ENCODE results near the gene VEGFD. TPM values are rescaled to one million over a fixed set of nuclear protein-coding genes. Genes with fewer than 3 reads are reported as not detected.

VEGFD gene
- total and polyA plus RNA-seq, 9 of the 15 experiments (the other 6 are each of a cell fraction or from before 2014, with no cell fraction given), result 0.03 TPM; not detected in 8

GRCh38 chrX:15321447-15321846, 62.8 kb downstream of the VEGFD start (continued):
- TF ChIP-seq, protein P1, sequence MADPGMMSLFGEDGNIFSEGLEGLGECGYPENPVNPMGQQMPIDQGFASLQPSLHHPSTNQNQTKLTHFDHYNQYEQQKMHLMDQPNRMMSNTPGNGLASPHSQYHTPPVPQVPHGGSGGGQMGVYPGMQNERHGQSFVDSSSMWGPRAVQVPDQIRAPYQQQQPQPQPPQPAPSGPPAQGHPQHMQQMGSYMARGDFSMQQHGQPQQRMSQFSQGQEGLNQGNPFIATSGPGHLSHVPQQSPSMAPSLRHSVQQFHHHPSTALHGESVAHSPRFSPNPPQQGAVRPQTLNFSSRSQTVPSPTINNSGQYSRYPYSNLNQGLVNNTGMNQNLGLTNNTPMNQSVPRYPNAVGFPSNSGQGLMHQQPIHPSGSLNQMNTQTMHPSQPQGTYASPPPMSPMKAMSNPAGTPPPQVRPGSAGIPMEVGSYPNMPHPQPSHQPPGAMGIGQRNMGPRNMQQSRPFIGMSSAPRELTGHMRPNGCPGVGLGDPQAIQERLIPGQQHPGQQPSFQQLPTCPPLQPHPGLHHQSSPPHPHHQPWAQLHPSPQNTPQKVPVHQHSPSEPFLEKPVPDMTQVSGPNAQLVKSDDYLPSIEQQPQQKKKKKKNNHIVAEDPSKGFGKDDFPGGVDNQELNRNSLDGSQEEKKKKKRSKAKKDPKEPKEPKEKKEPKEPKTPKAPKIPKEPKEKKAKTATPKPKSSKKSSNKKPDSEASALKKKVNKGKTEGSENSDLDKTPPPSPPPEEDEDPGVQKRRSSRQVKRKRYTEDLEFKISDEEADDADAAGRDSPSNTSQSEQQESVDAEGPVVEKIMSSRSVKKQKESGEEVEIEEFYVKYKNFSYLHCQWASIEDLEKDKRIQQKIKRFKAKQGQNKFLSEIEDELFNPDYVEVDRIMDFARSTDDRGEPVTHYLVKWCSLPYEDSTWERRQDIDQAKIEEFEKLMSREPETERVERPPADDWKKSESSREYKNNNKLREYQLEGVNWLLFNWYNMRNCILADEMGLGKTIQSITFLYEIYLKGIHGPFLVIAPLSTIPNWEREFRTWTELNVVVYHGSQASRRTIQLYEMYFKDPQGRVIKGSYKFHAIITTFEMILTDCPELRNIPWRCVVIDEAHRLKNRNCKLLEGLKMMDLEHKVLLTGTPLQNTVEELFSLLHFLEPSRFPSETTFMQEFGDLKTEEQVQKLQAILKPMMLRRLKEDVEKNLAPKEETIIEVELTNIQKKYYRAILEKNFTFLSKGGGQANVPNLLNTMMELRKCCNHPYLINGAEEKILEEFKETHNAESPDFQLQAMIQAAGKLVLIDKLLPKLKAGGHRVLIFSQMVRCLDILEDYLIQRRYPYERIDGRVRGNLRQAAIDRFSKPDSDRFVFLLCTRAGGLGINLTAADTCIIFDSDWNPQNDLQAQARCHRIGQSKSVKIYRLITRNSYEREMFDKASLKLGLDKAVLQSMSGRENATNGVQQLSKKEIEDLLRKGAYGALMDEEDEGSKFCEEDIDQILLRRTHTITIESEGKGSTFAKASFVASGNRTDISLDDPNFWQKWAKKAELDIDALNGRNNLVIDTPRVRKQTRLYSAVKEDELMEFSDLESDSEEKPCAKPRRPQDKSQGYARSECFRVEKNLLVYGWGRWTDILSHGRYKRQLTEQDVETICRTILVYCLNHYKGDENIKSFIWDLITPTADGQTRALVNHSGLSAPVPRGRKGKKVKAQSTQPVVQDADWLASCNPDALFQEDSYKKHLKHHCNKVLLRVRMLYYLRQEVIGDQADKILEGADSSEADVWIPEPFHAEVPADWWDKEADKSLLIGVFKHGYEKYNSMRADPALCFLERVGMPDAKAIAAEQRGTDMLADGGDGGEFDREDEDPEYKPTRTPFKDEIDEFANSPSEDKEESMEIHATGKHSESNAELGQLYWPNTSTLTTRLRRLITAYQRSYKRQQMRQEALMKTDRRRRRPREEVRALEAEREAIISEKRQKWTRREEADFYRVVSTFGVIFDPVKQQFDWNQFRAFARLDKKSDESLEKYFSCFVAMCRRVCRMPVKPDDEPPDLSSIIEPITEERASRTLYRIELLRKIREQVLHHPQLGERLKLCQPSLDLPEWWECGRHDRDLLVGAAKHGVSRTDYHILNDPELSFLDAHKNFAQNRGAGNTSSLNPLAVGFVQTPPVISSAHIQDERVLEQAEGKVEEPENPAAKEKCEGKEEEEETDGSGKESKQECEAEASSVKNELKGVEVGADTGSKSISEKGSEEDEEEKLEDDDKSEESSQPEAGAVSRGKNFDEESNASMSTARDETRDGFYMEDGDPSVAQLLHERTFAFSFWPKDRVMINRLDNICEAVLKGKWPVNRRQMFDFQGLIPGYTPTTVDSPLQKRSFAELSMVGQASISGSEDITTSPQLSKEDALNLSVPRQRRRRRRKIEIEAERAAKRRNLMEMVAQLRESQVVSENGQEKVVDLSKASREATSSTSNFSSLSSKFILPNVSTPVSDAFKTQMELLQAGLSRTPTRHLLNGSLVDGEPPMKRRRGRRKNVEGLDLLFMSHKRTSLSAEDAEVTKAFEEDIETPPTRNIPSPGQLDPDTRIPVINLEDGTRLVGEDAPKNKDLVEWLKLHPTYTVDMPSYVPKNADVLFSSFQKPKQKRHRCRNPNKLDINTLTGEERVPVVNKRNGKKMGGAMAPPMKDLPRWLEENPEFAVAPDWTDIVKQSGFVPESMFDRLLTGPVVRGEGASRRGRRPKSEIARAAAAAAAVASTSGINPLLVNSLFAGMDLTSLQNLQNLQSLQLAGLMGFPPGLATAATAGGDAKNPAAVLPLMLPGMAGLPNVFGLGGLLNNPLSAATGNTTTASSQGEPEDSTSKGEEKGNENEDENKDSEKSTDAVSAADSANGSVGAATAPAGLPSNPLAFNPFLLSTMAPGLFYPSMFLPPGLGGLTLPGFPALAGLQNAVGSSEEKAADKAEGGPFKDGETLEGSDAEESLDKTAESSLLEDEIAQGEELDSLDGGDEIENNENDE (IDR thresholded peaks at IDR 0.05; ENCODE audit: low read depth, low read length), result no peak
- TF ChIP-seq CEBPG (CRISPR knock-in tag; IDR thresholded peaks at IDR 0.05), result no peak; the same call in 1 of the 2 replicates
- TF ChIP-seq CEBPG (tag; conservative IDR thresholded peaks at IDR 0.05 in 1 of 2, IDR thresholded peaks at IDR 0.05 in 1 of 2), result peak; percentile 49 to 68
- no peak for TF ChIP-seq BHLHE40 (IDR thresholded peaks at IDR 0.05; ENCODE audit: low read length)
- TF ChIP-seq CEBPB (tag; IDR thresholded peaks at IDR 0.05), result peak; percentile 87
